HG02610 (cell line): ENCODE measurements around the gene CREBRF.
"Not testable (repeated sequence)": the region's sequence is repeated elsewhere in the genome, so short reads cannot be mapped to it uniquely, and the experiment has no call there.

Experiments used
- ATAC-seq: cut with Tn5 transposase; IDR thresholded peaks from one replicate; pipeline ENCODE4 v1.9.1; 2021; ENCODE audit warnings: mild to moderate bottlenecking, moderate library complexity; ENCODE audit not compliant: unreplicated experiment

CREBRF gene, protein sequence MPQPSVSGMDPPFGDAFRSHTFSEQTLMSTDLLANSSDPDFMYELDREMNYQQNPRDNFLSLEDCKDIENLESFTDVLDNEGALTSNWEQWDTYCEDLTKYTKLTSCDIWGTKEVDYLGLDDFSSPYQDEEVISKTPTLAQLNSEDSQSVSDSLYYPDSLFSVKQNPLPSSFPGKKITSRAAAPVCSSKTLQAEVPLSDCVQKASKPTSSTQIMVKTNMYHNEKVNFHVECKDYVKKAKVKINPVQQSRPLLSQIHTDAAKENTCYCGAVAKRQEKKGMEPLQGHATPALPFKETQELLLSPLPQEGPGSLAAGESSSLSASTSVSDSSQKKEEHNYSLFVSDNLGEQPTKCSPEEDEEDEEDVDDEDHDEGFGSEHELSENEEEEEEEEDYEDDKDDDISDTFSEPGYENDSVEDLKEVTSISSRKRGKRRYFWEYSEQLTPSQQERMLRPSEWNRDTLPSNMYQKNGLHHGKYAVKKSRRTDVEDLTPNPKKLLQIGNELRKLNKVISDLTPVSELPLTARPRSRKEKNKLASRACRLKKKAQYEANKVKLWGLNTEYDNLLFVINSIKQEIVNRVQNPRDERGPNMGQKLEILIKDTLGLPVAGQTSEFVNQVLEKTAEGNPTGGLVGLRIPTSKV

DNA sequence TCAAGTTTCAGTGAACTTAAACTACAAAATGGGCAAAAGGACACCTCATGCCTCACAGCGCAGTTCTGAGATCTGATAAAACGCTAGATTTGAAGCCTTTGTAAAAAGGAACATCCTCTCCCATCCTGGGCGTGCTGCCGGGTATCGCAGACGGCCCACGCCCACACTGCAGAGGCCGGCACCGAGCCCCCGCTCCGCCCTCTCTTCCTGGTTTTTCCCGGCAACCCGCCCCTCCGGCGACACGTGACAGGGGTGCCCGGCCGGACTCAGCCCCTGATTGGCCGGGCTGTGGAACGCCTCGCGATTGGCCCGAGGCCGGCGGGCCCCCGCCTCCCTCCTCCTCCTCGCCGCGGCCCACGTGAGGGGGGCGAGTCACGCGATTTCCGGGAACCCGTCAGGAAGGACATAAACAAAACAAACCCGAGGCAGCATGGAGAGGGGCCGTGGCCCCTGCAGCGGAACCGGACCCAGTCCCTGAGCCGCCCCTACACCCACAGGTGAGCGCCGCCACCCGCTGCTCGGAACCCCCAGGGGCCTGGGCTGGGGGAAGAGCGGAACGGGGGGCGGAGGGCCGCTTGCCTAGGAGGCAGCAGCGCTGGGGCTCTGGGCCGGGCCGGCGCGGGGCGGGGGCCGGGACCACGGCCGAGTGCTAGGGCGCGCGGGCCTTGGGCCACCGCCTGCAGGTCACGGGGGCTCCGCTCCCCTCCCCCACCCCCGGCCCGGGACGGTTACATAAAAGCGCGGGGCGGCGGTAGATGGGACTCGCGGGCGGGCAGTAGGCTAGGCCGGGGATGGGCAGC is at the start of gene CREBRF:
Gene CREBRF (plus strand): TSS at position 370 of the 800 bp plus-strand sequence. CDS start 24,424 bp downstream, outside the sequence.
- ATAC-seq, result peak; percentile 79

DNA sequence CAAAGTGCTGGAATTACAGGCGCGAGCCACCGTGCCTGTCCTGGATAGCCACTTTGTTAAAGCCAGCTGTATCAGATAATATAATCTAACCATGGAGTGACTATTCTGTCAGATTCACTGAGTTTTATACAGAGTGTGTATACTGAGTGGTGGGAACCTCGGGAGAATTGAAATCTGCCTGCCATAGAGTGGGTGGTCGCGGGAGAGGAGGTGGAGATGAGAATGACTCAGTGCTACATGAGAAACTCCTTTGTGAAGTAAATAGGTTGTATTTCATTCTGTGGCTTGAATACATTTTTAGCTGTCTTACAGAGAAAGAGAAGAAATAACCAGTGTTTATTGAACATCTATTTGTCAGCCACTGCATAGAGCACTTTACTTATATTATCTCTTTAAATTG is 46.1 kb upstream of the CREBRF start:
- ATAC-seq, result peak; percentile 59

DNA sequence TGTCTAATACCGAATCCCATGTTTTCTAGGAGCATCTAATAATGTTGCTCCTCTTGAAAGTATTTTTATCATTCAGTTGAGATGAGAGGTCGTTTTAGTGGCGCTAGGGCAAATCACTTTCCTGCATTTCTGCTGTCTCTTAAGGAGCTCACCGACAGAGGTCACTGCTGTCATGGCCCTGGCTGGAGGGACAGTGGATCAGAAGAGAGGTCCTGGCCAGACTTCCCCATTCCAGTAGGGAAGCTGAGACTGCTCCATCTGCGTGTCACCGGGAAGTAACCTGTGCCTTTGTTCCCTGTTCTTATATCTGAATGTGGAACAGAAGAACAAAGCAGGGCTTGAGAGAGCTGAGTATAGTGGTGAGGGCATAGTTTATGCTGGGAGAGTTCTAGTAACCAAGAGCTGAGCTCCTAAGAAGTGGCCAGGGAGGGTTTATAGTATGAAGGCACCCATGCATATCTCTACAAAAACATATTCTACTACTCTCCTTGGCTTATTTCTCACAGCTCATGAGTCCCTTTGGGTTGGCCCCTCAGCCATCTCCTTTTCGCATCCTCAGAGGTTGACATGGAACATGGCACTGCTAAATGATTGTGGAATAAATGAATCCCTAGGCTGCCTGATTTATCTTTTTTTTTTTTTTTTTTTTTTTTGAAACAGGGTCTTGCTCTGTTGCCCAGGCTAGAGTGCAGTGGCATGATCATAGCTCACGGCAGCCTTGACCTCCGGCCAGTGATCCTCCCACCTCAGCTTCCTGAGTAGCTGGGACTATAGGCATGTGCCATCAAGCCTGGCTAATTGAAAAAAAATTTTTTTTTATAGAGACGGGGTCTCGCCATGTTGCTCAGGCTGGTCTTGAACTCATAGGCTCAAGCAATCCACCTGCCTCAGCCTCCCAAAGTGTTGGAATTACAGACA is 45.3 kb upstream of the CREBRF start:
- no peak for ATAC-seq

DNA sequence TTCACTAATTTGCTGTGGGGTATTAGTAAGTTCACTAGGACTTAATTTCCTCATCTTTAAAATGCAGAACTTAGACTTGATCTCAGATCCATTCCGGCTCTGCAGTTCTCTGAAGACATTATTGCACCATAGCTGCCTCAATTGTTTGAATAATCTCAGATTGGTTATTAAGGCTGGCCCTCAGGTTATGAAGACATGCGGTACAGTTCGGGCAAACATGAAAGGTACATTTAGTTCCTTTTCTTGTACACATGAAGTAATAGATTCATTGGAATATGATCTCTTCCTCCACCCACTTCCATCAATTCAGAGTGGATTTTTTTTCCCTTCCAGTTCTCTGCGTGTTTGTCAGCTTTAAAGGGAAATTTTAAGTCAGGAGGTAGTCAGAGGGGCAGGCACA is 44.6 kb upstream of the CREBRF start:
- no peak for ATAC-seq

DNA sequence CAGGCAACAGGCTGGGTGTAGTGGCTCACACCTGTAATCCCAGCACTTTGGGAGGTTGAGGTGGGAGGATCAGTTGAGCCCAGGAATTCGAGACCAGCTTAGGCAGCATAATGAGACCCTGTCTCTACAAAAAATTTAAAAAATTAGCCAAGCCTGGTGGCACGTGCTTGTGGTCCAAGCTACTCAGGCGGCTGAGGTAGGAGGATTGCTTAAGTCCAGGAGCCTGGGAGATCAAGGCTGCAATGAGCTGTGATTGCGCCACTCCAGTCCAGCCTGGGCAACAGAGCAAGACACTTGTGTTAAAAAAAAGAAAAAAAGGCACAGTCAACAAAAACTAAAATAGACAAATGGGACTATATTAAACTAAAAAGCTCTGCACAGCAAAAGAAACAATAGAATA is 43.3 kb upstream of the CREBRF start:
- no peak for ATAC-seq

DNA sequence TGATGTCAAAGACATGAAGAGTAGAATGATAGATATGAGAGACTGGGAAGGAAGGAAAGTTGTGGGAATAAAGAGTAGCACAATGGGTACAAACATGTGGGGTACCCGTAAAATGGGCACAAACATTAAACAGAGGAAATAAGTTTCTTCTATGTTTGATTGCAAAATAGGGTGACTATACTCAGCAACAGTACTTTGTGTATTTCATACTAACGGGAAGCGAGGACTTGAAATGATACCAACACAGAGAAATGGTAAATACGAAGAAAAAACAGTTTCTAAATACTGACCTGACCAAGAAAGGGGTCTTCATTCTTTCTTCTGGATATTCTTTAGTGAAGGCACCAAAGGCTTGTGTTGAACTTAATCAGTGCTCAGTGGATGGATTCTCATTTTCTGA is 41.5 kb upstream of the CREBRF start:
- no peak for ATAC-seq

DNA sequence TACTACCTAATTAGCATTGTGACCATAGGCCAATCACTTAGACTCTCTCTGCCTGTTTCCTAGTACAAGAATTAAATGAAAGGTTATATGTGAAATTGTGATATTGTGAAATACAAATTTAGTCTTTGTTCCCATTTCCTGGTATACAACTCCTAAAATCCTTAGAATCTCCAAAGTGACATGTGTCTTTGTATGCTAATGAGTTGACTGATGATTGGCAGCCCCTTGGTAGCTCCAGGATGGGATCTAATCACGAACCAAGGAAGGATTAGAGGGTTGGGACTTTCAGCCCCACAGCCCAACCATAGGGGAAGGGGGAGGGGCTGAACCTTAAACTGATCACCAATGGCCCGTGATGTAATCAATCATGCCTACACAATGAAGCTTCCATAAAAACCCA is 41.0 kb upstream of the CREBRF start:
- no peak for ATAC-seq

DNA sequence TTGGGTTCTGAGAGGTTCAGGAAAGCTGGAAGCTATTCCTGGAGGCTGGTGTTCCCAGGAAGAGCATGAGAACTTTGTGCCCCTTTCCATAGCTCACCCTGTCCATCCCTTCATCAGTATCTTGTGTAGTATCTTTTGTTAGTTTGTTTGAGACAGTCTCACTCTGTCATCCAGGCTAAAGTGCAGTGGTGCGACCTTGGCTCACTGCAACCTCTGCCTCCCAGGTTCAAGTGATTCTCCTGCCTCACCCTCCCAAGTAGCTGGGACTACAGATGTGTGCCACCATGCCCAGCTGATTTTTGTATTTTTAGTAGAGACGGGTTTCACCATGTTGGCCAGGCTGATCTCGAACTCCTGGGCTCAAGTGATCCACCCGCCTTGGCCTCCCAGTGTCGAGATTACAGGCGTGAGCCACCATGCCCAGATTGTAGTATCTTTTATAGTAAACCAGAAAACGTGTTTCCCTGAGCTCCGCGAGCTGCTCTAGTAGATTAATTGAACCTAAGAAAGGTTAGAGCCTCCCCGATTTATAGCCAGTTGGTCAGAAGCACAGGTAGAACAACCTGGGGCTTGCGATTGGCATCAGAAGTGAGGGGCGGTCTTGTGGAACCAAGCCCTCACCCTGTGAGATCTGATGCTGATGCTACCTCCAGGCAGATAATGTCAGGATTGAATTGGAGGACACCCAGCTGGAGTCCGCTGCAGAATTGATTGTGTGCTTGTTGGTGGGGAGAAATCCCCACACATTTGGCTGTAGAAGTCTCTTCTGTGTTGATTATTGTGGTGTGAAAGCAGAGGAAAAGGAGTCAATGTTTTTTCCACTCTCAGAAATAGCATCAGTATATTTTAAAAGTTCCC is 40.3 kb upstream of the CREBRF start:
- no peak for ATAC-seq

DNA sequence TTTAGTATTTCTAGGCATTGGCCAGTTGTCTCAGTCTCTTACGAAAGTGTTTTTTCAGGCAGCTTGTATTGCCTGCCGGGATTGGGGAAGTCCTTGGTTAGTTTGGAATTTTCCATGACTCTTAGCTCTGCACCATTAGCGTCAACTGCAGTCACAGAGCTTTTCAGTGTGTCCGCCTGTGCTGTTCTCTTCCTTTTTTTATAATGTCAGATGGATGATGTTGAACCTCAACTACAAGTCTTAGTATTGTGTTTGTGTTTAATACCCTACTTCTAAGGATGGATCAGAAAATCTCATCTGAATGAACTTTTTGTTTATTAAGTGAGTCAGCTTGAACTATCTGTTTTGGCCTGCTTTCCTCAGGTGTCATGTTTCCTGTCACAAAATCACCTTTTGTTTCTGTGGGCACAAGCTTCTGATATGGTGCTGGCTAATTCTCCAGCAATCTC is 39.5 kb upstream of the CREBRF start:
- ATAC-seq, result no peak

DNA sequence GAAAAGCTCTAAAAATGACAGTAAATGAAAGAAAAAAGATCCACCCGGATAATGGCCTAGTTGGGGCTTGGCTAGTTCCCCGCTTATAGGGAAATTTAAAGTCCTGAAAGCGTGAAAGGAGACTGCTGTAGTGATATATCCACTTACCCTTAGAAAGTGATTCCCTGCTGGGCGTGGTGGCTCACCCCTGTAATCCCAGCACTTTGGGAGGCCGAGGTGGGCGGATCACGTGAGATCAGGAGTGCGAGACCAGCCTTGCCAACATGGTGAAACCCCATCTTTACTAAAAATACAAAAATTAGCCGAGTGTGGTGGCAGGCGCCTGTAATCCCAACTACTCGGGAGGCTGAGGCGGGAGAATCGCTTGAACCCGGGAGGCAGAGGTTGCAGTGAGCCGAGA is 39.1 kb upstream of the CREBRF start:
- ATAC-seq, result not testable (repeated sequence)

DNA sequence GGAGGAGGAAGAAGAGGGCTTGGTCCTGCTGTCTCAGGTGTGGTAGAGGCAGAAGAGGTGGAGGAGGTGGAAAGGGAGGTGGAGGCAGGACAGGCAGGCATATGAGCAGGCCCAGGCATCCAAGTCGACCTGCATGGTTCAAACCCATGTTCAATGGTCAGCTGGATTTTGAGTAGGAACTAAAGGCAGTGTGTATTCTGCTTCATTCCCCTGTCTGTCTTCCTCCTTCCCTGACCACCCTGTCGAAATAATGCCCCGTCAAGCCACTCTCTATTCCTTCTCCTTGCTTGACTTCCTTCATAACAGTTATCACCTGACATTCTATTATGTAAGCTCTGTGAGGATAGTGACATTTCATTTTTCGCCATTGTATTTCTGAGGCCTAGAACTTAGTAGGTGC is 37.8 kb upstream of the CREBRF start:
- ATAC-seq, result no peak

DNA sequence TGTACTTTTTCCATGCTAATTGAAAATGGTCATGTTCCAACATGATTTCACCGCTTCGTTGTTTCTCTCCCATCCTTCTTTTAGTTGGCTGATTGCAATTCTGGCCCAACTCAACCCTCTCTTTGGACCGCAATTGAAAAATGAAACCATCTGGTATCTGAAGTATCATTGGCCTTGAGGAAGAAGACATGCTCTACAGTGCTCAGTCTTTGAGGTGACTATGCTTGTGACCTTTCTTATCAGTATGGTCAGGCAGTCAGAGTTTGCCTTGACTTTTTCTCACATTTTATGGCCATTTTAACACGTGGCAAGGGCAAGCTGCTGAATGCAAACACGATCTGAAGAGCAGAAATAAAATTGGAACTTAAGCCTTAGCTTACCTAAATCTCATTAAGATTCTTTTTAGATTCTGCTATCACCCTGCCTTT is 36.0 kb upstream of the CREBRF start:
- ATAC-seq, result no peak

DNA sequence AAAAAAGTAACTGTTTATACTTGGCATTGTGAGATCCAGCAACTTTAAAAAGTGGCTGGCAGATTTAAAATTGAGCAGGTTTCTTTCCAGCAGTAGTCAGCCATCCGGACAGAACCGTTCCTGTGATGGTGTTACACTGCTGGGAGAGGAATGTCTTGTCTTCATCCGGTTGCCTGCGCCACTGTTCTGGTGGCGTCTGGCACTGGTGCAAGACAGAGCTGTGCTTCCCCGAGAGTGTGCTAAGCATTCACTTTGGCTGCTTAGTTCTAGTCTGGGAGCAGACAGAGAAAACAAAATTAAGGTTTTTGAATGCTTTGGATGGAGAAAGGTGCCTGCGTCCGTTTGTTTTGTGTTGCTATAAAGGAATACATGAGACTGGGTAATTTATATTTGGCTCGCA is 35.5 kb upstream of the CREBRF start:
- no peak for ATAC-seq

DNA sequence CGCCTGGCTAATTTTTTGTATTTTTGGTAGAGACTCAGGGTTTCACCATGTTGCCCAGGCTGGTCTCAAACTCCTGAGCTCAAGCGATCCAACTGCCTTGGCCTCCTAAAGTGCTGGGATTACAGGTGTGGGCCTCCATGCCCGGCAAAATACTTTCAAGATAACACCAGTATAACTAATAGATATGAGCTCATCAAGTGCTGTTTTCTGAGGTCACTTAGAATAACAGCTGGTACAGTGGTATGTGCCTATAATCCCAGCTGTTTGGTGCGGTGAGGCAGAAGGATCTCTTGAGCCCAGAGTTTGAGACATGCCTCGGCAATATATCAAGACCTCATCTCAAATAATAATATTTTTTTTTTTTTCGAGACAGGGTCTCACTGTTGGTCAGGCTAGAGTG is 30.5 kb upstream of the CREBRF start:
- no peak for ATAC-seq

DNA sequence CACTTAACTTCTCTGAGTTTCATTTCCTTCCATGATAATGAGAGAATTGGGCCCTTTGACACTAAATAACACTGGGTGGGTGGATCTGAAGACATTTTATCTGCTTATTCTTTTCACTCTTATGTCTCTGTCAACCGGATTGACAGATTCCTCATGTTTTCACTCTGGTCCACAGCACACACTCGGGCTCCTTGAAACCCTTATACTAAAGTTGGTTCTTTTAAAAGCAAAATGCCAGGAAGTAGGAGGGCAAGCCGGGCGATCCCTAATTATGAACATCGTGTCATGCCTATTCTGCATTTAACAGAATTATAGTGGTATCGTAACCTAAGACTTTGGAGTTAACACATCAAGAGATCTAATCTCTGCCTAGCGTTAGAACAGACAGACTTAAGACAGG is 28.2 kb upstream of the CREBRF start:
- ATAC-seq, result no peak

DNA sequence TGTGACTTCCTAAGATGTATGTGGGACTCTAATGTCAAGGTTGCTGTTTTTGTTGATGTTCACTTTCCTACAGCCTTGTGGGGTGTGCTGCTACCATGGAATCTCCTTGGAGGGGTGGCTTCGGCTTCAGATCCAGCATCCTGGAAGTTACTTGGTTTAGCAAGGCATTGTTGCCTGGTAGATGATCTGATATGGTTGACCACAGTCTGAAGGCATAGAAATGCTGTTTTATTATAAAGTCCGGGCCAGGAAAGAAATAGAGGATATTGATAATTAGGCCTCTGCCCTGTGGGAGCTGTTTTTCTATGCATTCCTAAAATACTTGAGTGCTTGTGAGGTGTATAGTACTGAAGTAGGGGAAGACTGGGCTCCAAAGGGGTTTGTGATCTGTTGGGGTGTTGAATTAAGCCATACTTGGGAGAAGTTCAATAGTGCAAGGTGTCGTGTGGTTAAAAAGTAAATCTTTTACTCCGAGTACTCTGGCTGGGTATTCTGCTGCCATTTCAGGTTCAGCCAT is 27.3 kb upstream of the CREBRF start:
- ATAC-seq, result no peak

DNA sequence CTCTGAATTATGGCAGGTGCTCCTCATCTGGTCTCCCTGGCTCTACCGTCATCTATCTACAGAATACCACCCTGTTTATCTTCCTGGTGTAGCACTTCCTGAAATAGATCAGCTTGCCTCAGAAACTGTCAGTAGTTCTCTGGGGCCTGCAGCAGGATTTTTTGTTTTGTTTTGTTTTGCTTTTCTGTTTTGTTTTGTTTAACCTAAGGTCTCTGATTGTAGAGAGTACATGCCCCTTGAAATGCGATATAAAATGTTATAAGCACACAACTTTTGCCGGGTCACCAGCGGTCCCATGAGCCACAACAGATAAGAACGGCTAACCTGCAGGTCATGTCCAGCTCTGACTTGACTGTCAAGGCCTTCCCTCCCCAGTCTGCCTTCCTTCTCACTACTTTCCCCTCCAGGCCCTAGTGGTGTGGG is 26.6 kb upstream of the CREBRF start:
- ATAC-seq, result no peak

DNA sequence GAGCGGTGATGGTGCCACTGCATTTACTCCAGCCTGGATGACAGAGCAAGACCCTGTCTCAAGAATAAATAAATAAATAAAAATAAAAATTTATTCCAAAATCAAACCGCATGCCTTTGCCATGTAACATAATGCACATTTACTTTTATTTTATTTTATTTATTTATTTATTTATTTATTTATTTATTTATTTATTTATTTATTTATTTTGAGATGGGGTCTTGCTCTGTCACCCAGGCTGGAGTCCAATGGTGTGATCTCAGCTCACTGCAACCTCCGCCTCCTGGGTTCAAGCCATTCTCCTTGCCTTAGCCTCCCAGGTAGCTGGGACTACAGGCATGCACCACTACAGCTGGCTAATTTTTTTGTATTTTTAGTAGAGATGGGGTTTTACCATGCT is 24.1 kb upstream of the CREBRF start:
- ATAC-seq, result not testable (repeated sequence)

DNA sequence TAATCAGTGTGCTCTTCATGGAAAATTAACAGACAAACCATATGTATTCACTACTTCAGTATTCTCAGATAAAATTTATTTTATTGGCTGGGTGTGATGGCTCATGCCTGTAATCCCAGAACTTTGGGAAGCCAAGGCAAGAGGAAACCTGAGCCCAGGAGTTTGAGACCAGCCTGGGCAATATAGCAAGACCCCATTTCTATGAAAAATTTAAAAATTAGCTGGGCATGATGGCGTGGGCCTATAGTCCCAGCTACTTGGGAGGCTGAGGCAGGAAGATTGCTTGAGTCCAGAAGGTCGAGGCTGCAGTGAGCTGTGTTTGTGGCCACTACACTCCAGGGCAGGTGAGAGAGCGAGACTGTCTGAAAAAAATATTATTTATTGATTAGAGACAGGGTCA is 23.4 kb upstream of the CREBRF start:
- no peak for ATAC-seq
